Amniotic stem cell (primary cell): ENCODE results near the gene HMMR.
"Not testable (repeated sequence)": the region's sequence is repeated elsewhere in the genome, so short reads cannot be mapped to it uniquely, and the experiment has no call there.

Source experiments
- DNase-seq: peaks from one replicate; lab custom pipeline; 2025; lab: John Stamatoyannopoulos, UW

HMMR gene

DNA sequence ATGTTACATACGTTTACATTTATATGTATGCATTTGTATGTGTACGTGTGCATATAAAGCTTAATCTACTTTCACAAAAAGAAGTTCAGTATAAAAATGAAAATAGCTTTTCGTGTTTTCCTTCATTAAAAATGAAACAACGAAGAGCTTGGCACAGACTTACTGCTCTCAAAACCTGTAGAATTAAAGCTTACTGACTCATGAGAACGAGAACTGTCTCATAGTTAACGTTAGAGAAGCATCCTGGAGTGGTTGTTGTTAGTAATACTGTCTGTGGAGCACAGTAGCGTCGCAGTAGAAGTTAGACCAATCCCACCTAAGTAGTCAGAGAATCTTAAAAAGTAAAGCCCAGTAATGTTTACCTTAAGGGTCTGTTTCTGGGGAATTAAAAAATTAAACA, 46.3 kb downstream of the HMMR start:
- peak; percentile 14 for DNase-seq

- no peak for DNase-seq
Measured at GRCh38 chr5:163508753-163509152, 48.3 kb downstream of the HMMR start.

- peak; percentile 38 for DNase-seq
Measured at GRCh38 chr5:163509291-163509951, 49.0 kb downstream of the HMMR start.

DNA sequence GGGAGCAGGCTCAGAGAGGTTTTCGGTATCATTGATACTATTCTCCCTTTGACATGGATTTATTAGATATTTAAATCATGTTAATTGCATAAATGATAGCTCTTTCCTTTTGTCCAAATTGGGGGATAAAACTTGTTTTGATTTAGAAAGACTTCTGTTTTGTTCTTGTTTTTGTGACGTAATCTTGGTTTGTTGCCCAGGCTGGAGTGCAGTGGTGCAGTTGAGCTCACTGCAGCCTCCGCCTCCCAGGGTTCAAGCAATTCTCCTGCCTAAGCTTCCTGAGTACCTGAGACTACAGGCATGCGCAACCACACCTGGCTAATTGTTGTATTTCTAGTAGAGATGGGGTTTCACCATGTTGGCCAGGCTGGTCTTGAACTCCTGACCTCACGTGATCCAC, 52.1 kb downstream of the HMMR start:
- no peak for DNase-seq

DNA sequence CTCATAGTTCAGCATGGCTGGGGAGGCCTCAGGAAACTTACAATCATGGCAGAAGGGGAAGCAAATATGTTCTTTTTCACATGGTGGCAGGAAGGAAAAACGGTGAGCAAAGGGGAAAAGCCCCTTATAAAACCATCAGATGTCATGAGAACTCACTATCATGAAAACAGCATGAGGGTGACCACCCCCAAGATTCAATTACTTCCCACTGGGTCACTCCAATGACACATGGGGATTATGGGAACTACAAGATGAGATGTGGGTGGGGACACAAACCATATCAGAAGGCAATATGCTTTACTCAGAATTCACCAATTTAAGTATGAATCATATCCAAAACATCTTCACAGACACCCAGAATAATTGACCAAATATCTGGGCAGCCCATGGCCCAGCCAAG, 64.7 kb downstream of the HMMR start:
- DNase-seq = no peak

- no peak for DNase-seq
Measured at GRCh38 chr5:163529698-163530097, 69.3 kb downstream of the HMMR start.

DNA sequence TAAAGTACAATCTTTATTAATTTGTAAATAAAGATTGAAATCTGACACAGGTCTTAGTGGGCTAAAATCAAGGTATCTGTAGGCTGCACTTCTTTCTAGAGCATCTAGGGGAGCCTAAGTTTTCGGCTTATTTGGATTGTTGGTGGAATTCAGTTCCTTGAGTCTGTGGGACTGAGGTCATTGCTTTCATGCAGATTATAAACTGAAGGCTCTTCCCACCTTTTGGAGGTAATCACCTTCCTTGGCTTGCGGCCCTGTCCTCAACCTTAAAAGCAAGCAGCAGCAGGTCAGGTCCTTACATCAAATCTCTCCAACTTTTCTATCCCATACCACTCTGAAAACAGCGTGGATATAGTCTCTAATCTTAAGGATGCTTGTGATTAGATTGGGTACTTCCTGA, 70.8 kb downstream of the HMMR start:
- no peak for DNase-seq

GRCh38 chr5:163532171-163533084, 72.0 kb downstream of the HMMR start:
- no peak for DNase-seq

DNA sequence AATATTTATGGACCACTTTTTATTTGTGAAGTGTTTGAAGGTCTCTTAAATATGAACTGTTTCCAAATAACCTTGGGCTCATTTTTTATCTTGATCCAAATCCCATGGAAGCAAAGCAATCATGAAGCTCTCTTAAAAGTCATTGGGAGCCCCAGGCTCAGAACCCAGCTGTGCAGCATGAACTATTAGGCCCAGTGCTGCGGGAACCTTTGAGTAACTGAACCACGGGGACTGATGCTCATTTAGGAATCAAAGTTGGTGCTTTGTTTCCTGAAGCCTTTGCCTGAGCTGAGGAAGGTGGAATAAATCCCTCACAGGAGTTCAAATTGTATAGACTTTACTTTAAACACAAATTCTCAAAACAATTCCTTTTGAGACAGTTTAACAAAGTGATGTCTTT, 72.8 kb downstream of the HMMR start:
- no peak for DNase-seq

- DNase-seq = no peak
Measured at GRCh38 chr5:163534492-163535094, 74.2 kb downstream of the HMMR start.

- DNase-seq = no peak
Measured at GRCh38 chr5:163535290-163535689, 74.9 kb downstream of the HMMR start.

- not testable (repeated sequence) for DNase-seq
Measured at GRCh38 chr5:163536442-163536841, 76.0 kb downstream of the HMMR start.

DNA sequence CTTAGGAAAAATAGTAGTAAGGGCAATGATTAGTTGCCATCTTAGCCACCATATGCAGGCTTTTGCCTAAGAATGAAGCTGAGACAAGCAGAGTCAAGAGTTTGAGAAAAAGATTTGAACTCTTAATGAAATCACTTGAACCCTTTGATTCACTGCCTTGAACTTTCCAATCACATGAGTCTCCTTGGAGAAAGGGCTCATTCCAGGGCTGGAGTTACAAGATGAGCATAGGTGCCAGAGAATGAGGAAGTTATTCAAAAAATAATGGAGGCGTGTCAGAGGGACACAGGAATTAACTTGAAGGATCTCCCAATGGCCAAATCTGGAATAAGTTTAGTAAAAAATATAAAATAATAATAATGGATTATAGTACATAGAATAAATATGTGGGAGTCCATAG, 80.3 kb downstream of the HMMR start:
- no peak for DNase-seq
